A549 (cell line): ENCODE measurements around the gene TM7SF3.

Experiments
- CTCF ChIP-seq: fragments of >200 bp; sonication (Bioruptor Twin); formaldehyde crosslinking; IDR thresholded peaks from 3 replicates; pipeline ENCODE4 v1.5.1; 2016
- EP300 ChIP-seq, 2 experiments: fragments of >200 bp; sonication (Bioruptor Twin); formaldehyde crosslinking; IDR thresholded peaks; 2 replicates in 1 of 2; 3 replicates in 1 of 2; pipeline ENCODE4 v1.6.1; 2016 to 2017
- JUN ChIP-seq, 2 experiments: fragments of >200 bp; sonication (Bioruptor Twin); formaldehyde crosslinking; IDR thresholded peaks; 2 replicates in 1 of 2; 3 replicates in 1 of 2; pipeline ENCODE4 v1.6.1; 2016 to 2017
- JUNB ChIP-seq: fragments of >200 bp; sonication (Bioruptor Twin); formaldehyde crosslinking; IDR thresholded peaks from 2 replicates; pipeline ENCODE4 v1.6.1; 2016
- KDM1A ChIP-seq: fragments of 200-600 bp; sonication (generic); IDR thresholded peaks from 2 replicates; pipeline ENCODE4 v1.6.1; 2016; ENCODE audit warnings: low read depth, mild to moderate bottlenecking
- POLR2A ChIP-seq: IDR thresholded peaks from 2 replicates; pipeline ENCODE4 v1.6.1; 2012; ENCODE audit warnings: mild to moderate bottlenecking, low read length
- RAD21 ChIP-seq, 2 experiments: fragments of >200 bp in 1 of 2; sonication (Bioruptor Twin) in 1 of 2; formaldehyde crosslinking in 1 of 2; IDR thresholded peaks in 1 of 2; conservative IDR thresholded peaks in 1 of 2; 2 replicates in 1 of 2; 3 replicates in 1 of 2; pipeline ENCODE4 v1.6.1; 2012 to 2018; ENCODE audit warnings: inconsistent platforms in 1 of 2
- REST ChIP-seq: fragments of 200-600 bp; sonication (generic); IDR thresholded peaks from 2 replicates; pipeline ENCODE4 v1.6.1; 2016; ENCODE audit warnings: antibody characterized with exemption, mild to moderate bottlenecking, moderate library complexity
- TF ChIP-seq, protein P1 (sequence below): fragments of 250-450 bp; sonication (Bioruptor Pico); IDR thresholded peaks from 2 replicates; pipeline ENCODE4 v1.5.0; 2021; ENCODE audit warnings: mild to moderate bottlenecking, moderate library complexity, borderline replicate concordance

DNA sequence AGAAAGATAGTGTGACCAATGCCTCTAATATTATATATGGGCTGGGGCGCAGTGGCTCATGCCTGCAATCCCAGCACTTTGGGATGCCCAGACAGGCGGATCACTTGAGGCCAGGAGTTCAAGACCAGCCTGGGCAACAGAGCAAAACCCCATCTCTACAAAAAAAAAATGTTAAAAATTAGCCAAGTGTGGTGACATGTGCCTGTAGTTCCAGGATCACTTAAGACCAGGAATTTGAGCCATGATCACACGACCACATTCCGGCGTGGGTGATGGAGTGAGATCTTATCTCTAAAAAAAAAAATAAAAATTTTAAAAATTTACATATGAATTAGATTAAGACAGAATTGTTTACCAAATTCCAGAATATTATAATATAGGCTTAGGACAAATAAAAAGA, 12.0 kb downstream of the TM7SF3 start:
- TF ChIP-seq EP300 (IDR thresholded peaks at IDR 0.05) (no peak), POLR2A (no peak), JUNB (no peak), CTCF (no peak), REST (no peak), KDM1A (no peak), RAD21 (conservative IDR thresholded peaks at IDR 0.05 in 1 of 2, IDR thresholded peaks at IDR 0.05 in 1 of 2) (no peak), JUN (IDR thresholded peaks at IDR 0.05) (no peak)
- TF ChIP-seq, protein P1, sequence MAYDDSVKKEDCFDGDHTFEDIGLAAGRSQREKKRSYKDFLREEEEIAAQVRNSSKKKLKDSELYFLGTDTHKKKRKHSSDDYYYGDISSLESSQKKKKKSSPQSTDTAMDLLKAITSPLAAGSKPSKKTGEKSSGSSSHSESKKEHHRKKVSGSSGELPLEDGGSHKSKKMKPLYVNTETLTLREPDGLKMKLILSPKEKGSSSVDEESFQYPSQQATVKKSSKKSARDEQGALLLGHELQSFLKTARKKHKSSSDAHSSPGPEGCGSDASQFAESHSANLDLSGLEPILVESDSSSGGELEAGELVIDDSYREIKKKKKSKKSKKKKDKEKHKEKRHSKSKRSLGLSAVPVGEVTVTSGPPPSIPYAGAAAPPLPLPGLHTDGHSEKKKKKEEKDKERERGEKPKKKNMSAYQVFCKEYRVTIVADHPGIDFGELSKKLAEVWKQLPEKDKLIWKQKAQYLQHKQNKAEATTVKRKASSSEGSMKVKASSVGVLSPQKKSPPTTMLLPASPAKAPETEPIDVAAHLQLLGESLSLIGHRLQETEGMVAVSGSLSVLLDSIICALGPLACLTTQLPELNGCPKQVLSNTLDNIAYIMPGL (CRISPR knock-in tag): no peak
